Dermis blood vessel endothelial cell (primary cell): ENCODE measurements around the gene S100PBP. TPM values are rescaled to one million over a fixed set of nuclear protein-coding genes. Genes with fewer than 3 reads are reported as not detected.

Source experiments
- DNase-seq: peaks from one replicate; pipeline ENCODE4 v3.0.0; 2010
- total RNA-seq: library from RNA; depleted of rRNA; stranded (reverse); fragments of >200 nt; gene quantifications from 2 replicates; pipeline ENCODE4 v1.2.3, GENCODE V29; 2014

The S100PBP gene
- total RNA-seq, 1 donor from 2014 or later, result 50.0 TPM

- no peak for DNase-seq
Measured at GRCh38 chr1:32888677-32889420, 71.4 kb downstream of the S100PBP start.

- DNase-seq, result no peak
Measured at GRCh38 chr1:32889731-32890278, 72.4 kb downstream of the S100PBP start.

- no peak for DNase-seq
Measured at GRCh38 chr1:32890516-32891240, 73.2 kb downstream of the S100PBP start.

GRCh38 chr1:32891241-32891570, 73.8 kb downstream of the S100PBP start:
- no peak for DNase-seq

- DNase-seq, result no peak
Measured at GRCh38 chr1:32891630-32892029, 74.2 kb downstream of the S100PBP start.

GRCh38 chr1:32892368-32893197, 75.1 kb downstream of the S100PBP start:
- DNase-seq, result peak; percentile 54

GRCh38 chr1:32893198-32894018, 76.0 kb downstream of the S100PBP start:
- peak; percentile 35 for DNase-seq

GRCh38 chr1:32894019-32894600, 76.7 kb downstream of the S100PBP start:
- no peak for DNase-seq

- DNase-seq, result no peak
Measured at GRCh38 chr1:32894681-32895080, 77.2 kb downstream of the S100PBP start.

GRCh38 chr1:32895325-32896215, 78.1 kb downstream of the S100PBP start:
- no peak for DNase-seq

- DNase-seq, result no peak
Measured at GRCh38 chr1:32896451-32896850, 79.0 kb downstream of the S100PBP start.

GRCh38 chr1:32897082-32898049, 79.9 kb downstream of the S100PBP start:
- peak; percentile 41 for DNase-seq

- no peak for DNase-seq
Measured at GRCh38 chr1:32898056-32898455, 80.6 kb downstream of the S100PBP start.

- no peak for DNase-seq
Measured at GRCh38 chr1:32898958-32899357, 81.5 kb downstream of the S100PBP start.

GRCh38 chr1:32899586-32900296, 82.3 kb downstream of the S100PBP start:
- no peak for DNase-seq

GRCh38 chr1:32900371-32900955, 83.0 kb downstream of the S100PBP start:
- no peak for DNase-seq

GRCh38 chr1:32900956-32901822, 83.7 kb downstream of the S100PBP start, which contains the start of gene TMEM54:
TSS of gene TMEM54 (minus strand) at chr1:32901389. CDS start at chr1:32901238, 151 bp downstream.
- DNase-seq, result peak; percentile 28
